HEK293 (cell line): ENCODE measurements around the gene C1orf21.

Source experiments
- CTCF ChIA-PET: fragments of 350-600 bp; formaldehyde crosslinking; extraction: SDS; loops from one replicate; lab custom pipeline; 2021; ENCODE audit warnings: antibody characterized with exemption; lab: Yijun Ruan, JAX
- POLR2A ChIA-PET: fragments of 300-600 bp; formaldehyde crosslinking; extraction: SDS; loops from one replicate; lab custom pipeline; 2020; ENCODE audit warnings: antibody characterized with exemption, inconsistent platforms; lab: Yijun Ruan, JAX
- H3K27ac ChIP-seq: fragments of 200-500 bp; sonication (Bioruptor generic); 2 replicates; pipeline ENCODE4 v1.5.1; 2014; ENCODE audit warnings: low read depth, low read length, control low read depth, inconsistent platforms; ENCODE audit errors: extremely low read depth
- H3K36me3 ChIP-seq, 2 experiments: fragments of 200-500 bp in 1 of 2; sonication (Bioruptor generic) in 1 of 2; 1 replicate in 1 of 2; 2 replicates in 1 of 2; pipeline ENCODE4 v1.5.1; 2014 to 2017; ENCODE audit warnings: inconsistent platforms in 2 of 2, low read length in 2 of 2; ENCODE audit not compliant: control insufficient read depth in 2 of 2, insufficient read depth in 1 of 2
- H3K4me1 ChIP-seq: fragments of 200-500 bp; sonication (Bioruptor generic); 2 replicates; pipeline ENCODE4 v1.5.1; 2014; ENCODE audit warnings: mild to moderate bottlenecking, low read length, inconsistent platforms; ENCODE audit not compliant: control insufficient read depth, insufficient read depth
- H3K4me3 ChIP-seq: 2 replicates; pipeline ENCODE4 v1.5.1; 2011; ENCODE audit warnings: low read depth, mild to moderate bottlenecking, control low read depth, low read length, moderate library complexity
- H3K9me3 ChIP-seq: fragments of 200-500 bp; sonication (Bioruptor generic); 2 replicates; pipeline ENCODE4 v1.5.1; 2014; ENCODE audit warnings: low read depth, low read length, inconsistent platforms; ENCODE audit not compliant: control insufficient read depth, insufficient read depth
- BCL11A ChIP-seq: fragments of 450-650 bp; formaldehyde crosslinking; IDR thresholded peaks from 2 replicates; pipeline ENCODE4 v1.5.1; 2016; ENCODE audit warnings: low read depth, missing biosample characterization, missing genetic modification characterization
- FEZF1 ChIP-seq: fragments of 450-650 bp; formaldehyde crosslinking; IDR thresholded peaks from 2 replicates; pipeline ENCODE4 v1.5.1; 2016; ENCODE audit warnings: missing biosample characterization, missing genetic modification characterization
- HIC1 ChIP-seq: fragments of 450-650 bp; formaldehyde crosslinking; IDR thresholded peaks from 2 replicates; pipeline ENCODE4 v1.5.1; 2016; ENCODE audit warnings: missing biosample characterization, missing genetic modification characterization
- HOXC10 ChIP-seq: sonication (generic); formaldehyde crosslinking; IDR thresholded peaks from 2 replicates; pipeline ENCODE4 v1.8.1; 2023; ENCODE audit warnings: mild to moderate bottlenecking, missing genetic modification reagents
- MEIS1 ChIP-seq: sonication (generic); formaldehyde crosslinking; IDR thresholded peaks from 2 replicates; pipeline ENCODE4 v1.8.1; 2022; ENCODE audit warnings: missing genetic modification reagents, mild to moderate bottlenecking, borderline replicate concordance
- PRDM6 ChIP-seq: fragments of 450-650 bp; formaldehyde crosslinking; IDR thresholded peaks from 2 replicates; pipeline ENCODE4 v1.5.1; 2017; ENCODE audit warnings: missing biosample characterization, missing genetic modification characterization
- RBAK ChIP-seq: fragments of 450-650 bp; formaldehyde crosslinking; IDR thresholded peaks from 2 replicates; pipeline ENCODE4 v1.5.1; 2016; ENCODE audit warnings: missing biosample characterization, missing genetic modification characterization
- REPIN1 ChIP-seq: fragments of 450-650 bp; formaldehyde crosslinking; IDR thresholded peaks from 2 replicates; pipeline ENCODE4 v1.5.1; 2017; ENCODE audit warnings: missing biosample characterization, missing genetic modification characterization, low read depth
- REST ChIP-seq: fragments of 450-650 bp; formaldehyde crosslinking; IDR thresholded peaks from 2 replicates; pipeline ENCODE4 v1.5.1; 2016; ENCODE audit warnings: missing biosample characterization, missing genetic modification characterization
- SALL2 ChIP-seq: fragments of 450-650 bp; formaldehyde crosslinking; IDR thresholded peaks from 2 replicates; pipeline ENCODE4 v1.5.0; 2017; ENCODE audit warnings: missing biosample characterization, mild to moderate bottlenecking, missing genetic modification characterization, borderline replicate concordance
- TRIM28 ChIP-seq: IDR thresholded peaks from 2 replicates; pipeline ENCODE4 v1.6.1; 2011; ENCODE audit warnings: low read length, control low read depth, borderline replicate concordance
- YY1 ChIP-seq: fragments of 450-650 bp; formaldehyde crosslinking; IDR thresholded peaks from 2 replicates; pipeline ENCODE4 v1.5.1; 2018; ENCODE audit warnings: missing biosample characterization, missing genetic modification characterization
- ZBTB17 ChIP-seq: fragments of 450-650 bp; formaldehyde crosslinking; IDR thresholded peaks from 2 replicates; pipeline ENCODE4 v1.5.1; 2016; ENCODE audit warnings: missing biosample characterization, missing genetic modification characterization
- ZBTB7A ChIP-seq: fragments of 450-650 bp; formaldehyde crosslinking; IDR thresholded peaks from 2 replicates; pipeline ENCODE4 v1.5.1; 2016; ENCODE audit warnings: low read depth, missing biosample characterization, missing genetic modification characterization
- ZFHX2 ChIP-seq: fragments of 450-650 bp; formaldehyde crosslinking; conservative IDR thresholded peaks from 2 replicates; pipeline ENCODE4 v1.5.1; 2016; ENCODE audit warnings: missing biosample characterization, missing genetic modification characterization
- ZNF112 ChIP-seq: fragments of 450-650 bp; formaldehyde crosslinking; IDR thresholded peaks from 2 replicates; pipeline ENCODE4 v1.5.0; 2017; ENCODE audit warnings: missing biosample characterization, missing genetic modification characterization
- ZNF133 ChIP-seq: fragments of 450-650 bp; formaldehyde crosslinking; IDR thresholded peaks from 2 replicates; pipeline ENCODE4 v1.5.1; 2016; ENCODE audit warnings: missing biosample characterization, missing genetic modification characterization
- ZNF146 ChIP-seq: fragments of 450-650 bp; formaldehyde crosslinking; IDR thresholded peaks from 2 replicates; pipeline ENCODE4 v1.5.1; 2016; ENCODE audit warnings: missing biosample characterization, missing genetic modification characterization
- ZNF19 ChIP-seq: fragments of 450-650 bp; formaldehyde crosslinking; IDR thresholded peaks from 2 replicates; pipeline ENCODE4; 2016; ENCODE audit warnings: missing biosample characterization, missing genetic modification characterization, low read depth
- ZNF23 ChIP-seq: fragments of 450-650 bp; formaldehyde crosslinking; IDR thresholded peaks from 2 replicates; pipeline ENCODE4 v1.5.1; 2016; ENCODE audit warnings: missing biosample characterization, missing genetic modification characterization, borderline replicate concordance
- ZNF24 ChIP-seq: fragments of 450-650 bp; formaldehyde crosslinking; IDR thresholded peaks from 2 replicates; pipeline ENCODE4 v1.5.1; 2016; ENCODE audit warnings: missing biosample characterization, missing genetic modification characterization
- ZNF302 ChIP-seq: fragments of 450-650 bp; formaldehyde crosslinking; IDR thresholded peaks from 2 replicates; pipeline ENCODE4 v1.5.1; 2016; ENCODE audit warnings: missing biosample characterization, missing genetic modification characterization, low read depth
- ZNF366 ChIP-seq: fragments of 450-650 bp; formaldehyde crosslinking; conservative IDR thresholded peaks from 2 replicates; pipeline ENCODE4 v1.5.1; 2016; ENCODE audit warnings: missing biosample characterization, missing genetic modification characterization
- ZNF473 ChIP-seq: fragments of 450-650 bp; formaldehyde crosslinking; IDR thresholded peaks from 2 replicates; pipeline ENCODE4 v1.5.1; 2017; ENCODE audit warnings: missing biosample characterization, missing genetic modification characterization
- ZNF561 ChIP-seq: fragments of 450-650 bp; IDR thresholded peaks from 2 replicates; pipeline ENCODE4 v1.5.1; 2018; ENCODE audit warnings: missing biosample characterization, missing genetic modification characterization, borderline replicate concordance
- ZNF623 ChIP-seq: fragments of 450-650 bp; formaldehyde crosslinking; IDR thresholded peaks from 2 replicates; pipeline ENCODE4 v1.5.1; 2016; ENCODE audit warnings: missing biosample characterization, missing genetic modification characterization
- ZNF626 ChIP-seq: fragments of 450-650 bp; sonication (Bioruptor Pico); formaldehyde crosslinking; IDR thresholded peaks from 2 replicates; pipeline ENCODE4 v1.5.1; 2018; ENCODE audit warnings: missing biosample characterization, missing genetic modification characterization, inconsistent platforms
- ZNF645 ChIP-seq: fragments of 450-650 bp; formaldehyde crosslinking; IDR thresholded peaks from 2 replicates; pipeline ENCODE4; 2016; ENCODE audit warnings: missing biosample characterization, missing genetic modification characterization
- ZNF654 ChIP-seq: fragments of 450-650 bp; formaldehyde crosslinking; IDR thresholded peaks from 2 replicates; pipeline ENCODE4 v1.5.1; 2016; ENCODE audit warnings: low read depth, missing biosample characterization, missing genetic modification characterization
- ZNF843 ChIP-seq: fragments of 450-650 bp; formaldehyde crosslinking; IDR thresholded peaks from 2 replicates; pipeline ENCODE4 v1.5.1; 2016; ENCODE audit warnings: missing biosample characterization, missing genetic modification characterization

Gene C1orf21

GRCh38 chr1:184386312-184387068 is at the start of gene C1orf21:
C1orf21 (plus strand) TSS chr1:184387029; CDS start chr1:184477510, 90,481 bp downstream.
- H3K4me3 ChIP-seq = peak within 1 kb of the TSS; percentile 88
- POLR2A ChIA-PET = interaction anchor here (0.6 to 2.0 kb wide), 23 partner anchors 9 to 566 kb away, joined by 3 to 12 read pairs (median 5); partner anchors contain the start of gene TSEN15
- peaks cover 25% of the 10 kb centered on the region for H3K4me1 ChIP-seq
- no peaks in the 10 kb centered on the region for H3K36me3 ChIP-seq
- CTCF ChIA-PET = interaction anchor here (0.6 to 1.0 kb wide), 6 partner anchors 56 to 759 kb away, joined by 3 to 6 read pairs (median 3); no protein-coding TSS in a partner anchor
- no peaks in the 10 kb centered on the region for H3K9me3 ChIP-seq
- peak within 1 kb of the TSS; percentile 90 for H3K27ac ChIP-seq
- TF ChIP-seq ZNF302 (tag by site-specific recombination) (0 out of 2 replicates have a peak, but pooled peaks have one; percentile 71), ZNF112 (tag by site-specific recombination) (no peak; the same call in 1 of the 2 replicates), ZNF146 (tag by site-specific recombination) (peak; percentile 77), ZNF843 (tag by site-specific recombination) (peak; percentile 90), SALL2 (tag by site-specific recombination) (no peak; the same call in 1 of the 2 replicates), REST (tag by site-specific recombination) (peak; percentile 79), ZBTB7A (tag by site-specific recombination) (peak; percentile 98), ZNF366 (tag by site-specific recombination) (peak; percentile 56), ZNF473 (peak; percentile 95; the same call in 1 of the 2 replicates), BCL11A (0 out of 2 replicates have a peak, but pooled peaks have one; percentile 32), ZNF133 (tag by site-specific recombination) (peak; percentile 64), FEZF1 (tag by site-specific recombination) (0 out of 2 replicates have a peak, but pooled peaks have one; percentile 37), ZNF654 (tag by site-specific recombination) (no peak), MEIS1 (no peak), ZNF24 (no peak; the same call in 1 of the 2 replicates), HOXC10 (CRISPR knock-in tag) (no peak), PRDM6 (tag by site-specific recombination) (0 out of 2 replicates have a peak, but pooled peaks have one; percentile 4), ZFHX2 (tag by site-specific recombination) (peak; percentile 100), ZNF645 (tag by site-specific recombination) (peak; percentile 90; the same call in 1 of the 2 replicates), ZNF23 (no peak), RBAK (tag by site-specific recombination) (no peak), ZNF19 (tag by site-specific recombination) (peak; percentile 82; the same call in 1 of the 2 replicates), ZNF623 (tag by site-specific recombination) (no peak), TRIM28 (no peak), YY1 (tag by site-specific recombination) (no peak; the same call in none of the 2 replicates), ZNF561 (no peak; the same call in 1 of the 2 replicates), HIC1 (tag by site-specific recombination) (peak; percentile 87), ZNF626 (no peak), REPIN1 (tag by site-specific recombination) (peak; percentile 98), ZBTB17 (tag by site-specific recombination) (peak; percentile 42; the same call in 1 of the 2 replicates)
